SU-DHL-6 (cell line): ENCODE measurements around the gene NFE2L3.
"Not testable (repeated sequence)": the region's sequence is repeated elsewhere in the genome, so short reads cannot be mapped to it uniquely, and the experiment has no call there.

Source experiments
- H2AFZ ChIP-seq: fragments of 200-600 bp; sonication (generic); 2 replicates; pipeline ENCODE4 v1.6.1; 2014; ENCODE audit warnings: low read depth, mild to moderate bottlenecking, moderate library complexity, mixed read lengths, antibody characterized with exemption, low read length; ENCODE audit not compliant: severe bottlenecking
- H3F3A ChIP-seq: fragments of 200-600 bp; shearing (Covaris generic); 2 replicates; pipeline ENCODE4 v1.6.0; 2016; ENCODE audit warnings: antibody characterized with exemption, mild to moderate bottlenecking; ENCODE audit not compliant: insufficient read depth
- H3K27ac ChIP-seq: fragments of 200-600 bp; sonication (generic); 2 replicates; pipeline ENCODE4 v1.5.1; 2016; ENCODE audit warnings: low read depth, mild to moderate bottlenecking, low read length, moderate library complexity, mixed read lengths
- H3K27me3 ChIP-seq: fragments of 200-600 bp; sonication (generic), shearing (Covaris generic); 2 replicates; pipeline ENCODE4 v1.6.0; 2014; ENCODE audit warnings: mild to moderate bottlenecking, low read length
- H3K36me3 ChIP-seq: fragments of 200-600 bp; sonication (generic); 2 replicates; pipeline ENCODE4 v1.6.1; 2014; ENCODE audit warnings: mild to moderate bottlenecking, low read length, mixed read lengths
- H3K4me2 ChIP-seq: fragments of 300-600, 200-600 bp; shearing (Covaris generic), sonication (generic); 2 replicates; pipeline ENCODE4 v1.6.0; 2014; ENCODE audit warnings: low read length, low read depth, mild to moderate bottlenecking; ENCODE audit not compliant: poor library complexity, severe bottlenecking
- H3K4me3 ChIP-seq: fragments of 200-600 bp; sonication (generic); 2 replicates; pipeline ENCODE4 v1.5.1; 2014; ENCODE audit warnings: antibody characterized with exemption, low read length, mild to moderate bottlenecking, mixed read lengths; ENCODE audit not compliant: insufficient read depth, poor library complexity, severe bottlenecking
- H3K79me2 ChIP-seq: fragments of 200-600 bp; sonication (generic); 2 replicates; pipeline ENCODE4 v1.6.1; 2014; ENCODE audit warnings: mild to moderate bottlenecking, low read length, moderate library complexity; ENCODE audit not compliant: insufficient read depth
- H3K9ac ChIP-seq: fragments of 200-600 bp; sonication (generic); 2 replicates; pipeline ENCODE4 v1.7.0; 2014; ENCODE audit warnings: mild to moderate bottlenecking, low read length
- H3K9me2 ChIP-seq: fragments of 200-600 bp; sonication (generic); replicated peaks from 2 replicates; pipeline ENCODE4 v1.6.1; 2014; ENCODE audit warnings: low read length; ENCODE audit not compliant: insufficient read depth
- H3K9me3 ChIP-seq: fragments of 200-600 bp; sonication (generic); 2 replicates; pipeline ENCODE4 v1.6.1; 2014; ENCODE audit warnings: low read length, mixed read lengths; ENCODE audit not compliant: insufficient read depth
- H4K20me1 ChIP-seq: fragments of 200-600 bp; sonication (generic); 2 replicates; pipeline ENCODE4 v1.6.1; 2014; ENCODE audit warnings: low read depth, mild to moderate bottlenecking, antibody characterized with exemption, low read length, moderate library complexity, mixed read lengths
- CTCF ChIP-seq: fragments of 200-600 bp; sonication (generic); IDR thresholded peaks from one replicate; pipeline ENCODE4 v1.5.1; 2017; ENCODE audit warnings: antibody characterized with exemption, mild to moderate bottlenecking, low read length, moderate library complexity; ENCODE audit not compliant: insufficient read depth, poor library complexity, severe bottlenecking
- EZH2phosphoT487 ChIP-seq: fragments of 200-600 bp; sonication (generic), shearing (Covaris generic); conservative IDR thresholded peaks from 2 replicates; pipeline ENCODE4 v1.6.1; 2018; ENCODE audit warnings: mild to moderate bottlenecking, antibody characterized with exemption, low read length, moderate library complexity, mixed read lengths

The NFE2L3 gene

GRCh38 chr7:26191974-26192479 lies 40.0 kb downstream of the NFE2L3 start:
- H4K20me1 ChIP-seq: peaks cover 82% of the 10 kb centered on the region
- H3K9ac ChIP-seq: no peak overlapping the region
- H3K9me2 ChIP-seq: no peaks in the 10 kb centered on the region
- H3K79me2 ChIP-seq: peaks cover 54% of the 10 kb centered on the region
- TF ChIP-seq EZH2phosphoT487 (no peak), CTCF (no peak)
- H3K36me3 ChIP-seq: peaks cover 82% of the 10 kb centered on the region
- peak overlapping the region; percentile 1; the same call in 1 of the 2 replicates for H3K27ac ChIP-seq
- no peak overlapping the region for H2AFZ ChIP-seq
- no peak overlapping the region for H3K4me3 ChIP-seq
- H3K27me3 ChIP-seq: no peaks in the 10 kb centered on the region
- H3K9me3 ChIP-seq: no peaks in the 10 kb centered on the region
- H3K4me2 ChIP-seq: no peak overlapping the region
- H3F3A ChIP-seq: peaks cover 97% of the 10 kb centered on the region

GRCh38 chr7:26192485-26193087 lies 40.6 kb downstream of the NFE2L3 start:
- H3K36me3 ChIP-seq: peaks cover 88% of the 10 kb centered on the region
- H3K9me2 ChIP-seq: no peaks in the 10 kb centered on the region
- H3K9ac ChIP-seq: no peak overlapping the region
- peaks cover 97% of the 10 kb centered on the region for H3F3A ChIP-seq
- H3K4me3 ChIP-seq: no peak overlapping the region
- peak overlapping the region; percentile 1; the same call in 1 of the 2 replicates for H3K27ac ChIP-seq
- no peak overlapping the region for H2AFZ ChIP-seq
- H3K27me3 ChIP-seq: no peaks in the 10 kb centered on the region
- peaks cover 60% of the 10 kb centered on the region for H3K79me2 ChIP-seq
- peaks cover 87% of the 10 kb centered on the region for H4K20me1 ChIP-seq
- no peaks in the 10 kb centered on the region for H3K9me3 ChIP-seq
- TF ChIP-seq EZH2phosphoT487: no peak
- no peak for TF ChIP-seq CTCF
- no peak overlapping the region for H3K4me2 ChIP-seq

DNA sequence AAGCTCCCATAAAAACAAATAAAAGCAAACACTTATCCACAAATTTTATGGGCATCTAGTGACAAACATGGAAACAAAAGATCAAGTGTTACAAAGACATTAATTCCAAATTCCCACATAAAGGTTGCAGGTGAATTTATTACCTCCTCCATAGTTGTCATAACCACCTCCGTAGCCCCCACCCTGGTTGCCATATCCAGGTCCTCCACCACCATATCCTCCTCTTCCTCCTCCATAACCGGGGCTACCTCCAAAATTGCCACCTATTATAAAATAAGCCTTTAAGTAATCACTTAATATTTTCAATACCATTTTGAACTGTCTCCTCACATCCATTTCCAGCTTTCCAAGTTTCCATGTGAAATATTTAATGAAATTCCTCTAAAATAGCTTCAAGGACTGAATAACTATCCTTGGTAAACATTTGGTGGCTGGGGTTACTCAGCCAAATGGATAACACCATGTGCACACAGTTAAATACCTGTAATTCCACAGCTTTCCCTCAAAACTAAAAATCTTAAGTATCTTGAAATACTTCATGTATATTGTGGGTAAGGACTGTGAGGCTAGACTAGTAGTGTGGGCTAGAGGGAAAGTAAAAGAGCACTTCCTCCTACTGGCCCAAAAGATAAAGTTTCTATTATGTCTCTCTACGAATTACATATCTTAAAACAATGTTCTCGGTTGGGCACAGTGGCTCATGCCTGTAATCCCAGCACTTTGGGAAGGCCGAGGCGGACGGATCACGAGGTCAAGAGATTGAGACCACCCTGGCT lies 41.6 kb downstream of the NFE2L3 start:
- Histone ChIP-seq H3K36me3 (peaks cover 98% of the 10 kb centered on the region), H3K9me2 (no peaks in the 10 kb centered on the region), H3K4me2 (no peak overlapping the region), H3K9ac (no peak overlapping the region), H3K4me3 (no peak overlapping the region), H4K20me1 (peaks cover 96% of the 10 kb centered on the region), H2AFZ (no peak overlapping the region), H3F3A (peaks cover 97% of the 10 kb centered on the region), H3K79me2 (peaks cover 70% of the 10 kb centered on the region), H3K27ac (no peak overlapping the region), H3K9me3 (no peaks in the 10 kb centered on the region), H3K27me3 (no peaks in the 10 kb centered on the region)
- TF ChIP-seq CTCF (no peak), EZH2phosphoT487 (no peak)

DNA sequence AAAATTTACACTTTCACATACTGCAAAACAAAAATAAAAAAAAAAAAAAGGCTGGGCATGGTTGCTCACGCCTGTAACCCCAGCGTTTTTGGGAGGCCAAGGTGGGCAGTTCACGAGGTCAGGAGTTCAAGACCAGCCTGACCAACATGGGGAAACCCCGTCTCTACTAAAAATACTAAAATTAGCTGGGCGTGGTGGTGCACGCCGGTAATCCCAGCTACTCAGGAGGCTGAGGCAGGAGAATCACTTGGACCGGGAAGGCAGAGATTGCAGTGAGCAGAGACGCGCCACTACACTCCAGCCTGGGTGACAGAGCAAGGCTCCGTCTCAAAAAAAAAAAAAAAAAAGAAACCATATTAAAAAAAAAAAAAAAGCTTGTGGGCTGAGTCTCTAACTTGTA lies 42.8 kb downstream of the NFE2L3 start:
- Histone ChIP-seq H4K20me1 (peaks cover 96% of the 10 kb centered on the region), H3F3A (peaks cover 97% of the 10 kb centered on the region), H3K36me3 (peaks cover 98% of the 10 kb centered on the region), H3K79me2 (peaks cover 81% of the 10 kb centered on the region)
- H3K9ac ChIP-seq, H3K27ac ChIP-seq, H3K4me3 ChIP-seq, H3K9me3 ChIP-seq, H2AFZ ChIP-seq, H3K27me3 ChIP-seq, H3K4me2 ChIP-seq, H3K9me2 ChIP-seq: not testable (repeated sequence)
